Neuron (in vitro differentiated cells): ENCODE results near the gene SYDE2.
A peak's percentile ranks its signal among the peaks of the same experiment; 100 is the strongest.

ENCODE experiments used
- H2AFZ ChIP-seq: one replicate; pipeline ENCODE4 v1.6.1; 2013; ENCODE audit warnings: low read depth, mild to moderate bottlenecking, inconsistent platforms, low read length, moderate library complexity
- H3K27me3 ChIP-seq: one replicate; pipeline ENCODE4 v1.6.1; 2013; ENCODE audit warnings: low read length; ENCODE audit not compliant: insufficient read depth
- H3K36me3 ChIP-seq: one replicate; pipeline ENCODE4 v1.6.1; 2013; ENCODE audit warnings: low read length; ENCODE audit not compliant: insufficient read depth
- H3K4me1 ChIP-seq: one replicate; pipeline ENCODE4 v1.6.1; 2013; ENCODE audit warnings: low read length; ENCODE audit not compliant: insufficient read depth
- H3K4me3 ChIP-seq: 2 replicates; pipeline ENCODE4 v1.5.1; 2013; ENCODE audit warnings: mild to moderate bottlenecking, low read length, moderate library complexity
- H3K9me3 ChIP-seq: one replicate; pipeline ENCODE4 v1.6.1; 2013; ENCODE audit warnings: low read length

SYDE2 gene

GRCh38 chr1:85225624-85226380 lies 25.0 kb upstream of the SYDE2 start:
- Histone ChIP-seq H3K27me3 (peaks cover 12% of the 10 kb centered on the region), H3K9me3 (no peaks in the 10 kb centered on the region), H2AFZ (no peak overlapping the region), H3K4me1 (peaks cover 10% of the 10 kb centered on the region), H3K36me3 (no peaks in the 10 kb centered on the region), H3K4me3 (no peak overlapping the region)

DNA sequence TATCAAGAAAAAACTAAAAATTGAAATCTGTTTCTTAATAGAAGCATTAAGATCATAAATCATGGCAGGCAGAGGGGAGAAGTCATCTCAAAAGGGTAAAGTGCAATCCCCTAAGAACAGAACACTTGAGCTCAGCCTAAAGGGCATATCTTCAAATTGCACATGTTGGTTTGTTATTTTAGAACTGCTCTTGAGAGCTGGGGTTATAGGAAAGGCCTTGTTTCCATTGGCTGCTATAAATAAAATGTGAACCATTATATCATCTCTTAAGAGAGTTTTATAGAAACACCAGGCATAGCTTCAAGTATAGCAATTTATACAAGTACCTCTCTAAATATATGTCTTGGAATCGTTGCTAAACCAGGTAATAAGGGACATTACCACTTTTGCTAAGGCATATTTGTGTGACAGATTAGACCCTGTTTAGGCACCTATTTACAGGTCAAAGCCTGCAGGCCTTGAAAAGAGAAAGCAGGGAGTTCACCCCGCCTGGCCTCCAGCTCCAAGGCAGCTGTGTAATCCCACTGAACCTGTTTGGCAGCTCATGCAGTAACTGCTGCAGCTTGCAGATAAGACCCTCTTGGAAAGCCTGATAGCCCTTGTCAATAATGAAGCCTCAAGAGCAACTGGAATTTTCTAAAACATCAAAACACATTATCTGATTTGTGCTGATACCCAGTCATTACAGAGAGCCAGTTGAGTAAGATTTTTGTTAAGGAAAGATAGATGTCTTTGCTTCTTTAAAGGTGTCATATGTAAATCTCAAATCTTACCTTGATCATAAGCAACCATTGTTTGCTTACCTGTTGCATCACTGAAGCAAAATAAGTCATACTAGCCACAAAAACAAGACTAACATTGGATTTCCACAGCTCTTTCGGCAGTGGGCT lies 24.2 kb upstream of the SYDE2 start:
- peaks cover 14% of the 10 kb centered on the region for H3K27me3 ChIP-seq
- peaks cover 10% of the 10 kb centered on the region for H3K4me1 ChIP-seq
- no peak overlapping the region for H2AFZ ChIP-seq
- no peak overlapping the region for H3K4me3 ChIP-seq
- H3K36me3 ChIP-seq: no peaks in the 10 kb centered on the region
- H3K9me3 ChIP-seq: no peaks in the 10 kb centered on the region

DNA sequence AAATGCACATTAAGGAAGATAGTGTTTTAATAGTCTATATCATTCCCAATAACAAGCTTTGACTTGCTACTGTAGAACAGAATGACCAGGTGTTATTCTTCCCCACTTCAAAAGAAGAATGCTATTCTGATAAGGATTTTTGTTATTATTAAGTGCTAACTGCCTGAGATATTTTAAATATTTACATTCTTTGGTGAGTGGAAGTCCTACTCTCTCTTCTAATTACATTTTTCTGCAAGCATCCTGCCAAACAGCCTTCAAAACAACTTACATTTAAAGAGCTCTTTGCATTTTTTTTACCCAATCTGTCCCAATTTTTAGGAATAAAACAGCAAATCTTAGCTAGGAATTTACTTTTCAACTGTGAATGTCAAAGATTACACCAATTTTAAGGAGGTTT lies 23.5 kb upstream of the SYDE2 start:
- Histone ChIP-seq H3K27me3 (peaks cover 20% of the 10 kb centered on the region), H2AFZ (no peak overlapping the region), H3K9me3 (no peaks in the 10 kb centered on the region), H3K4me3 (no peak overlapping the region), H3K36me3 (no peaks in the 10 kb centered on the region), H3K4me1 (peaks cover 10% of the 10 kb centered on the region)

- Histone ChIP-seq H3K4me3 (no peak overlapping the region), H2AFZ (no peak overlapping the region), H3K9me3 (no peaks in the 10 kb centered on the region), H3K4me1 (peaks cover 10% of the 10 kb centered on the region), H3K27me3 (peaks cover 20% of the 10 kb centered on the region), H3K36me3 (no peaks in the 10 kb centered on the region)
These were observed 22.5 kb upstream of the SYDE2 start for GRCh38 chr1:85223334-85223733.

GRCh38 chr1:85220756-85221201 lies 20.0 kb upstream of the SYDE2 start:
- Histone ChIP-seq H3K9me3 (no peaks in the 10 kb centered on the region), H3K4me3 (no peak overlapping the region), H3K27me3 (peaks cover 20% of the 10 kb centered on the region), H3K36me3 (no peaks in the 10 kb centered on the region), H3K4me1 (peaks cover 4% of the 10 kb centered on the region), H2AFZ (no peak overlapping the region)

DNA sequence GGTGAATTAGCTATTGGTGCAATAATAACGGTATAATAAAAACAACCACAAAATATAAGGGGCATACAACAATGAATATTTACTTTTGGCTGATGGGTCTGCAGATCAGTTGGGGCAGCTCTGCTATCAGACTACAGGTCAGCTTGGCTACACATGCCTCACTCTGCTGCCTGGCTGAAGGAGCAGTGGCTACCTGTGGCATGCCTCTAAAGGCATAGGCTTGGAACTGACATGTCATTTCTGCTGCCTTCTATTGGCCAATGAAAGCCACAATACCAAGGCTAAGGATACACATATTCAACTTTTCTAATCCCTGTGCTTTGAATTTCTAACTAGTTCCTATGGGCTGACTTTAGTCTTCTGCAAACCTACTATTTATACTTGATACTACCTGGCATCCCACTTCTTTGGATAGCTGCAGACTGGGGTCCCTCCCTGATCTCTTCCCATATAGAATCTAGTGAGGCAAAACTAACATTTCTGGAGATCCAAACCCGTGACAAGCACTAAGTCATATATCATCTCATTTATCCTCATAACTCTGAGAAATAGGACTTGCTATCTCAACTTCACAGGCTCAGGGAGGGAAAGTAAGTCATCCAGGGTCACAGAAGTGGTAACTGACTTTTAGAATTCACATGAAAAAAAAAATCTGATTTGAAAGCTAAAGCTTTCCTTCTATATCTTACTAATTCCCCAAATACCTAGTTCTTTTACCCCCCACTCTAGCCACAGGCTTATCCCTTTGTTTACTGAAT lies 19.2 kb upstream of the SYDE2 start:
- Histone ChIP-seq H2AFZ (no peak overlapping the region), H3K27me3 (peaks cover 19% of the 10 kb centered on the region), H3K4me3 (no peak overlapping the region)

GRCh38 chr1:85216697-85217096 lies 15.9 kb upstream of the SYDE2 start:
- H3K36me3 ChIP-seq: no peaks in the 10 kb centered on the region
- H3K9me3 ChIP-seq: no peaks in the 10 kb centered on the region
- H3K27me3 ChIP-seq: peaks cover 11% of the 10 kb centered on the region
- H3K4me1 ChIP-seq: no peaks in the 10 kb centered on the region
- no peak overlapping the region for H3K4me3 ChIP-seq
- H2AFZ ChIP-seq: no peak overlapping the region

More for the DNA sequence above, 19.2 kb upstream of the SYDE2 start:
- Histone ChIP-seq H3K4me1 (no peaks in the 10 kb centered on the region), H3K36me3 (no peaks in the 10 kb centered on the region), H3K9me3 (no peaks in the 10 kb centered on the region)

GRCh38 chr1:85214654-85215053 lies 13.8 kb upstream of the SYDE2 start:
- no peaks in the 10 kb centered on the region for H3K36me3 ChIP-seq
- peaks cover 3% of the 10 kb centered on the region for H3K27me3 ChIP-seq
- H2AFZ ChIP-seq: no peak overlapping the region
- H3K9me3 ChIP-seq: no peaks in the 10 kb centered on the region
- H3K4me1 ChIP-seq: no peaks in the 10 kb centered on the region
- H3K4me3 ChIP-seq: no peak overlapping the region

DNA sequence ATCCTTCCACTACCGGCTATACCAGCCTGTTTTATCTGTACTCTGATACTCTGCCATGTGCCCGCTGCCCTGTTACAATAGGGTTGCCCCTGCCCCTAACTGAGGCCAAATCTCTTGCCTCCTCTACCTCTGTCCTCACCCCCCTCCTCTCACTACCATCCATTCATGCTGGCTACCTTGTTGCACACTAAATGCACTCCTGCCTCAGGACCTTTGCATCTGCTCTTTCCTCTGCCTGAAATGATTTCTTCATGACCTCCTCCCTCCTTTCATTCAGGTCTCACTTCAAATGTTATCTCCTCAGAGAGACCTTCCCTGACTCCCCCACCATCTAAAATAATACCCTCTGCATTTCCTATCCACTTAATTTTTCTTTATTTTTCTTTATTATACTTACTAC lies 7.7 kb upstream of the SYDE2 start:
- Histone ChIP-seq H3K4me1 (no peaks in the 10 kb centered on the region), H2AFZ (no peak overlapping the region), H3K4me3 (no peak overlapping the region), H3K27me3 (peaks cover 17% of the 10 kb centered on the region), H3K9me3 (no peaks in the 10 kb centered on the region), H3K36me3 (no peaks in the 10 kb centered on the region)

DNA sequence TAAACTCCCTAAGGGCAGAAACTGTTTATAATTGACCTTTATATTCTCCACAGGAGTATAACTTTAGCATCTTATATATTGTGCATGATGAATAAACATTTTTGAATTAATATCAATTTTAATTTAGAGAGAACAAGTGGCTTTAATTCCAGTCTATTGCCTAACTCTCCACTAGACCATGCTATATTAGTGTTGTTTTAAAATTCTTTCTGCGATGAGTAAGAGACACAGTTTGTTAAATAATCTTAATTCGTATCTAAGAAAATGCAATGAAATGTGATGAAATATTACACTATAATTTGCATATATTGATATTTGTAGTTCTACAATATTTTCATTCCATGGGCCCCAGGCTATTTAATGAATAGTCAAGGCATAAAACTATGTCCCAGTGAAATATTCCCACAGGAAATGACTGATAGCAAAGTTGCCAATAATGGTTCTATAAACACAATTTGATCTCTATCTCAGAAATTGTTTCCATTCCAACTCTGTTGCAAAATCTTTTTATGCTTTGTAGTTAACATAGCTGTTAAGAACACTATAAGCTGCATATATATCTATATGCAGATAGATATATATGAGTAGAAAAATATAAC lies 2.9 kb upstream of the SYDE2 start:
- Histone ChIP-seq H3K27me3 (peaks cover 19% of the 10 kb centered on the region), H3K36me3 (no peaks in the 10 kb centered on the region), H3K9me3 (no peaks in the 10 kb centered on the region)

DNA sequence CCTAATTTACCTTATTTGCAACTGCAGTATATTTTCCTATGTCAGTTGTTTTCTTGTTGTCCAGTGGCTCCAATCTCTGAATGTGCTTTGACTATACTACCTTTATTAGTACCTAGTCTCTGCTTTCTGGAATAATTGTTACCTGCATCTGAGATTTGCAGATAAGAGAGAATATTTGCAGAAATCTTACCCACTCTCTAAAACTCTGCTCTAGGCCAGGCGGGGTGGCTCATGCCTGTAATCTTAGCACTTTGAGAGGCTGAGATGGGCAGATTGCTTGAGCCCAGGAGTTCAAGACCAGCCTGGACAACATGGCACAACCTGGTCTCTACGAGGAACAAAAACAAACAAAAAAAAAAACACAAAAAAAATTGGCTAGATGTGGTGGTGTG lies 2.0 kb upstream of the SYDE2 start:
- peaks cover 19% of the 10 kb centered on the region for H3K27me3 ChIP-seq
- peaks cover 21% of the 10 kb centered on the region for H3K4me1 ChIP-seq

More for the DNA sequence above, 2.9 kb upstream of the SYDE2 start:
- H2AFZ ChIP-seq: no peak overlapping the region
- H3K4me1 ChIP-seq: peaks cover 16% of the 10 kb centered on the region
- H3K4me3 ChIP-seq: no peak overlapping the region

GRCh38 chr1:85202092-85202863 lies 1.5 kb upstream of the SYDE2 start:
- Histone ChIP-seq H3K4me1 (peaks cover 21% of the 10 kb centered on the region), H3K27me3 (peaks cover 15% of the 10 kb centered on the region), H3K9me3 (no peaks in the 10 kb centered on the region), H2AFZ (peak overlapping the region; percentile 100), H3K4me3 (peak overlapping the region; percentile 67), H3K36me3 (no peaks in the 10 kb centered on the region)

More for the DNA sequence above, 2.0 kb upstream of the SYDE2 start:
- no peaks in the 10 kb centered on the region for H3K36me3 ChIP-seq
- no peaks in the 10 kb centered on the region for H3K9me3 ChIP-seq
- no peak overlapping the region for H3K4me3 ChIP-seq
- H2AFZ ChIP-seq: no peak overlapping the region
